GM12878 (cell line): Measurements from ENCODE around the gene NDRG4. TPM values are rescaled to one million over a fixed set of nuclear protein-coding genes. Genes with fewer than 3 reads are reported as not detected.

Experiments
- ATAC-seq: fragments of 200-7000 bp; cut with Tn5 transposase; 3 replicates; pipeline ENCODE4 v1.9.1; 2020; ENCODE audit warnings: mild to moderate bottlenecking, moderate library complexity
- BruUV-seq: library from RNA; stranded (reverse); fragments of 400-500 nt; replicated peaks from 2 replicates; lab custom pipeline; 2021; lab: Mats Ljungman, UMichigan
- CTCF ChIA-PET: fragments of 300-600 bp; sonication (Branson Sonifier 250); formaldehyde crosslinking; extraction: SDS; loops from one replicate; lab custom pipeline; 2021; ENCODE audit warnings: inconsistent platforms; lab: Yijun Ruan, JAX
- POLR2A ChIA-PET: fragments of 350-600 bp; formaldehyde crosslinking; extraction: SDS; loops from one replicate; lab custom pipeline; 2021; ENCODE audit warnings: inconsistent platforms; lab: Charles Lee
- RAD21 ChIA-PET: fragments of 300-600 bp; sonication (Branson Sonifier 250); formaldehyde crosslinking; loops from one replicate; lab custom pipeline; 2023; ENCODE audit warnings: antibody characterized with exemption; ENCODE audit not compliant: unreplicated experiment; lab: Charles Lee
- SMC1A ChIA-PET: fragments of 300-600 bp; sonication (Branson Sonifier 250); formaldehyde crosslinking; loops from one replicate; lab custom pipeline; 2023; ENCODE audit not compliant: unreplicated experiment, uncharacterized antibody; lab: Charles Lee
- DNase-seq: peaks from one replicate; pipeline ENCODE4 v3.0.0-alpha.2; 2011; ENCODE audit warnings: low read depth, low spot score
- FAIRE-seq: peaks from 3 replicates; lab custom pipeline; 2011; peaks lifted over from hg19 to GRCh38; lab: Jason Lieb, UNC
- H2AFZ ChIP-seq: 2 replicates; pipeline ENCODE4 v1.6.0; 2011; ENCODE audit warnings: low read depth, low read length, control low read depth; ENCODE audit not compliant: control insufficient read depth
- H3K27ac ChIP-seq: 2 replicates; pipeline ENCODE4 v1.5.1; 2011; ENCODE audit warnings: control low read depth; ENCODE audit not compliant: control insufficient read depth, insufficient read depth
- H3K27me3 ChIP-seq, 2 experiments: replicated peaks in 1 of 2; 2 replicates each; pipeline versions ENCODE4 v1.6.0 to v1.6.1; 2011; ENCODE audit warnings: low read length in 1 of 2; ENCODE audit not compliant: control insufficient read depth in 2 of 2, insufficient read depth in 2 of 2
- H3K36me3 ChIP-seq, 2 experiments: 2 replicates each; pipeline ENCODE4 v1.5.1; 2011; ENCODE audit warnings: low read length in 1 of 2; ENCODE audit not compliant: control insufficient read depth in 2 of 2, insufficient read depth in 2 of 2
- H3K4me1 ChIP-seq: 2 replicates; pipeline ENCODE4 v1.6.1; 2011; ENCODE audit warnings: mild to moderate bottlenecking, low read length, moderate library complexity, mixed read lengths; ENCODE audit not compliant: control insufficient read depth, insufficient read depth
- H3K4me2 ChIP-seq: 2 replicates; pipeline ENCODE4 v1.6.0; 2011; ENCODE audit warnings: control low read depth; ENCODE audit not compliant: control insufficient read depth, insufficient read depth
- H3K4me3 ChIP-seq: fragments of 200-600 bp; sonication (generic); 2 replicates; pipeline ENCODE4 v1.5.1; 2016
- H3K79me2 ChIP-seq: 2 replicates; pipeline ENCODE4 v1.6.0; 2011; ENCODE audit warnings: low read length; ENCODE audit not compliant: control insufficient read depth, insufficient read depth
- H3K9ac ChIP-seq: 2 replicates; pipeline ENCODE4 v1.8.0; 2011; ENCODE audit warnings: low read length, control low read depth, mixed read lengths; ENCODE audit not compliant: control insufficient read depth, insufficient read depth
- H3K9me3 ChIP-seq: replicated peaks from 3 replicates; pipeline ENCODE4 v1.5.1; 2011; ENCODE audit warnings: mild to moderate bottlenecking, low read length; ENCODE audit not compliant: control insufficient read depth, insufficient read depth
- H4K20me1 ChIP-seq: 2 replicates; pipeline ENCODE4 v1.6.0; 2011; ENCODE audit not compliant: control insufficient read depth, insufficient read depth
- E4F1 ChIP-seq: fragments of 450-650 bp; IDR thresholded peaks from 2 replicates; pipeline ENCODE4 v1.6.1; 2018; ENCODE audit warnings: borderline replicate concordance, mild to moderate bottlenecking; ENCODE audit not compliant: partially characterized antibody
- EED ChIP-seq: sonication (generic); IDR thresholded peaks from 2 replicates; pipeline ENCODE4 v1.6.1; 2016; ENCODE audit warnings: antibody characterized with exemption, low read depth
- EGR1 ChIP-seq, 2 experiments: IDR thresholded peaks; 1 replicate in 1 of 2; 2 replicates in 1 of 2; pipeline ENCODE4 v1.6.1; 2011 to 2012; ENCODE audit warnings: low read depth in 2 of 2, low read length in 2 of 2, borderline replicate concordance in 1 of 2, mild to moderate bottlenecking in 1 of 2, moderate library complexity in 1 of 2
- JUND ChIP-seq: IDR thresholded peaks from 2 replicates; pipeline ENCODE4 v1.6.1; 2012; ENCODE audit warnings: low read depth, mild to moderate bottlenecking, low read length, improper control_type of control experiment, moderate library complexity
- LARP7 ChIP-seq: fragments of 450-650 bp; IDR thresholded peaks from 2 replicates; pipeline ENCODE4 v1.6.1; 2017; ENCODE audit warnings: mild to moderate bottlenecking
- SKIL ChIP-seq: fragments of 450-650 bp; IDR thresholded peaks from 2 replicates; pipeline ENCODE4 v1.6.1; 2017; ENCODE audit warnings: mild to moderate bottlenecking, low read depth, inconsistent platforms; ENCODE audit not compliant: poor library complexity, severe bottlenecking
- WGBS: methylation state at CpG from one replicate; pipeline ENCODE4 v1.1.6; 2016; ENCODE audit warnings: low lambda C conversion rate; ENCODE audit not compliant: insufficient replicate concordance, insufficient coverage; ENCODE audit errors: missing lambda C conversion rate; 5-methylcytosine and 5-hydroxymethylcytosine counted together
- in situ Hi-C: fragments of 300-500 bp; cut with MboI; formaldehyde crosslinking; loops from 9 replicates; pipeline ENCODE4 v1.14.3; 2018; ENCODE audit warnings: mixed read lengths
- intact Hi-C: fragments of 100-400 bp; cut with micrococcal nuclease; formaldehyde crosslinking; loops from one replicate; pipeline ENCODE4 v1.14.2; 2022; ENCODE audit not compliant: unreplicated experiment
- polyA plus RNA-seq, 11 experiments: library from polyadenylated mRNA; depleted of rRNA in 4 of 11; unstranded in 6 of 11; stranded (reverse) in 5 of 11; fragments of >200 nt; fragmentation: Nextera tagmentation in 4 of 11; fragmentation: Illumina TruSeq in 1 of 11; extraction: Ambion mirVana in 4 of 11; extraction: Trizol in 1 of 11; gene quantifications; 1 replicate in 1 of 11; 2 replicates in 10 of 11; pipeline versions ENCODE4 v1.2.1 to v1.2.3, GENCODE V29; 2011 to 2016; ENCODE audit warnings: inconsistent platforms in 2 of 11, missing spikeins in 2 of 11, low read depth in 1 of 11
- total RNA-seq, 4 experiments: library from RNA; depleted of rRNA in 3 of 4; stranded (reverse); fragments of >200 nt in 3 of 4; fragmentation: Illumina TruSeq in 1 of 4; extraction: Trizol in 1 of 4; gene quantifications; 2 replicates each; pipeline versions ENCODE4 v1.2.1 to v1.2.3, GENCODE V29; 2013 to 2021

NDRG4 gene
- total and polyA plus RNA-seq, 10 of the 15 experiments (the other 5 are each of a cell fraction or from before 2014, with no cell fraction given): 0.33 to 3.8 (median 2.5) TPM

GRCh38 chr16:58455750-58456149 lies 44.2 kb upstream of the NDRG4 start:
- Histone ChIP-seq H3K4me3 (no peak overlapping the region), H3K79me2 (no peaks in the 10 kb centered on the region), H3K4me2 (no peak overlapping the region), H3K9me3 (no peaks in the 10 kb centered on the region), H2AFZ (no peak overlapping the region), H3K27me3 (peaks cover 0 to 2% of the 10 kb centered on the region in 2 experiments; a peak in 1 of 4 replicates), H4K20me1 (no peaks in the 10 kb centered on the region), H3K9ac (no peak overlapping the region), H3K27ac (no peak overlapping the region), H3K36me3 (no peaks in the 10 kb centered on the region), H3K4me1 (no peaks in the 10 kb centered on the region)
- BruUV-seq: no TSS peak
- RAD21 ChIA-PET: no interaction called here
- no peak for FAIRE-seq
- DNase-seq: no peak
- SMC1A ChIA-PET: no interaction called here
- intact Hi-C loops: no loop called here
- CTCF ChIA-PET: interaction anchor here (2.3 kb wide), 1 partner anchor 119 kb away, joined by 7 read pairs; no protein-coding TSS in a partner anchor
- TF ChIP-seq JUND: no peak
- TF ChIP-seq LARP7: no peak
- no peak for TF ChIP-seq SKIL
- TF ChIP-seq EED: no peak
- TF ChIP-seq EGR1 (IDR thresholded peaks at IDR 0.05; ENCODE audit: borderline replicate concordance in 1 of 2, low read depth in 2 of 2, low read length in 2 of 2): no peak
- no peak for TF ChIP-seq E4F1
- in situ Hi-C loops: no loop called here
- 8% methylated on average over 2 of the region's 2 CpGs for WGBS
- no peak for ATAC-seq
- POLR2A ChIA-PET: no interaction called here
